RWPE2 (cell line): Measurements from ENCODE around the gene PLEKHJ1.

ENCODE experiments used
- ATAC-seq: fragments of 200-7000 bp; cut with Tn5 transposase; 3 replicates; pipeline ENCODE4 v1.9.1; 2021; ENCODE audit warnings: low read depth
- DNase-seq: peaks from one replicate; pipeline ENCODE4 v3.0.0-alpha.2; 2020; ENCODE audit warnings: low spot score
- H3K27ac ChIP-seq: fragments of 450-650 bp; 2 replicates; pipeline ENCODE4 v1.5.1; 2017; ENCODE audit warnings: mild to moderate bottlenecking; ENCODE audit not compliant: poor library complexity, severe bottlenecking
- H3K27me3 ChIP-seq: fragments of 250-450 bp; sonication (Bioruptor Pico); 2 replicates; pipeline ENCODE4 v1.5.1; 2021; ENCODE audit warnings: mild to moderate bottlenecking, moderate library complexity; ENCODE audit not compliant: insufficient read depth, poor library complexity, severe bottlenecking
- H3K36me3 ChIP-seq: fragments of 250-450 bp; sonication (Bioruptor Pico); 2 replicates; pipeline ENCODE4 v1.5.1; 2020; ENCODE audit warnings: low read depth, mild to moderate bottlenecking, moderate library complexity
- H3K4me1 ChIP-seq: fragments of 250-450 bp; sonication (Bioruptor Pico); 2 replicates; pipeline ENCODE4 v1.5.1; 2021; ENCODE audit warnings: mild to moderate bottlenecking, moderate library complexity; ENCODE audit not compliant: insufficient read depth, poor library complexity, severe bottlenecking
- H3K4me3 ChIP-seq: fragments of 250-450 bp; sonication (Bioruptor Pico); 2 replicates; pipeline ENCODE4 v1.5.1; 2021; ENCODE audit warnings: mild to moderate bottlenecking, moderate library complexity; ENCODE audit not compliant: severe bottlenecking
- H3K9me3 ChIP-seq: fragments of 250-450 bp; sonication (Bioruptor Pico); 2 replicates; pipeline ENCODE4 v1.5.1; 2021; ENCODE audit warnings: mild to moderate bottlenecking, moderate library complexity; ENCODE audit not compliant: severe bottlenecking
- CTCF ChIP-seq: fragments of 450-650 bp; IDR thresholded peaks from one replicate; pipeline ENCODE4 v1.5.1; 2017; ENCODE audit warnings: mild to moderate bottlenecking, moderate library complexity; ENCODE audit not compliant: poor library complexity, severe bottlenecking

Gene PLEKHJ1

GRCh38 chr19:2217591-2217990 is 18.5 kb downstream of the PLEKHJ1 start:
- Histone ChIP-seq H3K27me3 (no peaks in the 10 kb centered on the region), H3K36me3 (peaks cover 76% of the 10 kb centered on the region), H3K9me3 (no peaks in the 10 kb centered on the region), H3K27ac (no peak overlapping the region), H3K4me3 (no peak overlapping the region), H3K4me1 (no peaks in the 10 kb centered on the region)
- TF ChIP-seq CTCF: no peak
- no peak for ATAC-seq
- no peak for DNase-seq

GRCh38 chr19:2216361-2217225 is 19.5 kb downstream of the PLEKHJ1 start:
- peaks cover 77% of the 10 kb centered on the region for H3K36me3 ChIP-seq

GRCh38 chr19:2215281-2215751 is 20.8 kb downstream of the PLEKHJ1 start:
- no peak overlapping the region for H3K27ac ChIP-seq
- DNase-seq (no peak), ATAC-seq (no peak)
- TF ChIP-seq CTCF: no peak
- H3K4me1 ChIP-seq: no peaks in the 10 kb centered on the region
- no peaks in the 10 kb centered on the region for H3K9me3 ChIP-seq
- H3K36me3 ChIP-seq: peaks cover 75% of the 10 kb centered on the region
- H3K27me3 ChIP-seq: no peaks in the 10 kb centered on the region
- H3K4me3 ChIP-seq: no peak overlapping the region

More at GRCh38 chr19:2216361-2217225, 19.5 kb downstream of the PLEKHJ1 start:
- Histone ChIP-seq H3K27ac (no peak overlapping the region), H3K9me3 (no peaks in the 10 kb centered on the region), H3K4me3 (no peak overlapping the region), H3K4me1 (no peaks in the 10 kb centered on the region), H3K27me3 (no peaks in the 10 kb centered on the region)
- no peak for TF ChIP-seq CTCF
- DNase-seq: no peak
- no peak for ATAC-seq

- ATAC-seq (no peak), DNase-seq (no peak)
- no peak for TF ChIP-seq CTCF
- no peaks in the 10 kb centered on the region for H3K9me3 ChIP-seq
- H3K36me3 ChIP-seq: peaks cover 78% of the 10 kb centered on the region
- H3K27me3 ChIP-seq: no peaks in the 10 kb centered on the region
- H3K4me3 ChIP-seq: no peak overlapping the region
- no peaks in the 10 kb centered on the region for H3K4me1 ChIP-seq
- H3K27ac ChIP-seq: no peak overlapping the region
Observed at GRCh38 chr19:2214251-2214650, 21.9 kb downstream of the PLEKHJ1 start.

GRCh38 chr19:2213799-2214198 is 22.3 kb downstream of the PLEKHJ1 start:
- TF ChIP-seq CTCF: no peak
- H3K9me3 ChIP-seq: no peaks in the 10 kb centered on the region
- no peaks in the 10 kb centered on the region for H3K27me3 ChIP-seq
- peaks cover 74% of the 10 kb centered on the region for H3K36me3 ChIP-seq
- ATAC-seq (no peak), DNase-seq (no peak)
- H3K4me1 ChIP-seq: no peaks in the 10 kb centered on the region
- no peak overlapping the region for H3K4me3 ChIP-seq
- H3K27ac ChIP-seq: no peak overlapping the region
